Natural killer cell (primary cell): ENCODE results near the gene TACC3. TPM values are rescaled to one million over a fixed set of nuclear protein-coding genes. Genes with fewer than 3 reads are reported as not detected.

Experiments
- ATAC-seq, 3 donors: fragments of 150-1000 bp in 2 of 3; fragments of 200-7000 bp in 1 of 3; cut with Tn5 transposase; 1 replicate in 1 of 3; 2 replicates in 2 of 3; pipeline ENCODE4 v1.10.0; 2021; ENCODE audit warnings: mild to moderate bottlenecking in 2 of 3, moderate library complexity in 2 of 3
- DNase-seq, 2 donors: peaks; one replicate each; pipeline versions ENCODE4 v3.0.0 to v3.0.0-alpha.2; 2013 to 2021; ENCODE audit warnings: mixed read lengths in 1 of 2
- H3K27ac ChIP-seq: one replicate; pipeline ENCODE4 v1.5.1; 2013; ENCODE audit warnings: mild to moderate bottlenecking, low read length
- H3K27me3 ChIP-seq: one replicate; pipeline ENCODE4 v1.6.1; 2013; ENCODE audit warnings: low read length; ENCODE audit not compliant: control insufficient read depth, insufficient read depth
- H3K36me3 ChIP-seq: one replicate; pipeline ENCODE4 v1.6.1; 2013; ENCODE audit warnings: low read length; ENCODE audit not compliant: control insufficient read depth, insufficient read depth
- H3K4me1 ChIP-seq: one replicate; pipeline ENCODE4 v1.6.1; 2013; ENCODE audit warnings: low read length; ENCODE audit not compliant: control insufficient read depth, insufficient read depth
- H3K4me3 ChIP-seq: one replicate; pipeline ENCODE4 v1.5.1; 2013; ENCODE audit warnings: low read length
- H3K9me3 ChIP-seq: one replicate; pipeline ENCODE4 v1.6.1; 2013; ENCODE audit warnings: low read length; ENCODE audit not compliant: control insufficient read depth, insufficient read depth
- H3K27ac Mint-ChIP-seq, 2 donors: one replicate each; pipeline ENCODE4 v1.8.0; 2022; ENCODE audit warnings: mild to moderate bottlenecking in 2 of 2, mixed read lengths in 2 of 2, moderate library complexity in 1 of 2
- H3K27me3 Mint-ChIP-seq, 2 donors: one replicate each; pipeline ENCODE4 v1.8.0; 2022; ENCODE audit warnings: low read depth in 2 of 2, mixed read lengths in 2 of 2
- H3K36me3 Mint-ChIP-seq: one replicate; pipeline ENCODE4 v1.8.0; 2022; ENCODE audit warnings: mixed read lengths
- H3K4me1 Mint-ChIP-seq, 2 donors: one replicate each; pipeline ENCODE4 v1.8.0; 2022; ENCODE audit warnings: mixed read lengths in 2 of 2
- H3K4me3 Mint-ChIP-seq: one replicate; pipeline ENCODE4 v1.8.0; 2022; ENCODE audit warnings: mild to moderate bottlenecking, moderate library complexity, mixed read lengths
- H3K9me3 Mint-ChIP-seq, 2 donors: one replicate each; pipeline ENCODE4 v1.8.0; 2022; ENCODE audit warnings: mixed read lengths in 2 of 2
- WGBS: methylation state at CpG from one replicate; pipeline ENCODE4 v1.1.7; 2013; ENCODE audit warnings: missing lambda C conversion rate; ENCODE audit not compliant: insufficient coverage; 5-methylcytosine and 5-hydroxymethylcytosine counted together
- intact Hi-C: fragments of 100-400 bp; cut with micrococcal nuclease; formaldehyde crosslinking; loops from one replicate; pipeline ENCODE4 v1.14.2; 2022
- total RNA-seq, 4 donors: library from RNA; stranded (reverse); fragments of 120-200 nt in 1 of 4; gene quantifications; one replicate each; pipeline versions ENCODE4 v1.2.3 to v1.2.4, GENCODE V29; 2013 to 2022
- TF ChIP-seq, protein P1 (sequence below): fragments of 200-600 bp; IDR thresholded peaks from one replicate; pipeline ENCODE4 v1.8.0; 2022; ENCODE audit warnings: antibody characterized with exemption

TACC3 gene
- total RNA-seq, 3 donors from 2014 or later (not counting 1 experiment from before 2014, with no cell fraction given) = 23.4 to 43.7 (median 32.5) TPM

DNA sequence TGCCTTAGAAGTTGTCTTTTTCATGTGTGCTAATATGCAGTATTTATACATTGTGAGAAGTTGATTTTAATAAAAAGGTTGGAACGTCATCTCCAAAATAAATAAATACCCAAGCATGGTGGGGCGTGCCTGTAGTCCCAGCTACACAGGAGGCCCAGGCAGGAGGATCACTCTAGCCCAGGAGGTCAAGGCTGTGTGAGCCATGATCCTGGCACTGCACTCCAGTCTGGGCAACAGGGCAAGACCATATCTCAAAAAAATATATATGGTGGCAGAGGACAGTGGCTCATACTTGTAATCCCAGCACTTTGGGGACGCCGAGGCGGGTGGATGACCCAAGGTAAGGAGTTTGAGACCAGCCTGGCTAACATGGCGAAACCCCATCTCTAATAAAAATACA is 15.6 kb upstream of the TACC3 start:
- 100% methylated on average over 6 of the region's 6 CpGs for WGBS
- H3K4me1 ChIP-seq = peaks cover 8% of the 10 kb centered on the region
- Mint-ChIP-seq H3K27ac (no peak overlapping the region), H3K36me3 (no peaks in the 10 kb centered on the region), H3K9me3 (no peaks in the 10 kb centered on the region), H3K4me1 (peaks cover 18 to 38% of the 10 kb centered on the region in 2 donors), H3K27me3 (no peaks in the 10 kb centered on the region), H3K4me3 (no peak overlapping the region)
- H3K27me3 ChIP-seq = no peaks in the 10 kb centered on the region
- TF ChIP-seq, protein P1, sequence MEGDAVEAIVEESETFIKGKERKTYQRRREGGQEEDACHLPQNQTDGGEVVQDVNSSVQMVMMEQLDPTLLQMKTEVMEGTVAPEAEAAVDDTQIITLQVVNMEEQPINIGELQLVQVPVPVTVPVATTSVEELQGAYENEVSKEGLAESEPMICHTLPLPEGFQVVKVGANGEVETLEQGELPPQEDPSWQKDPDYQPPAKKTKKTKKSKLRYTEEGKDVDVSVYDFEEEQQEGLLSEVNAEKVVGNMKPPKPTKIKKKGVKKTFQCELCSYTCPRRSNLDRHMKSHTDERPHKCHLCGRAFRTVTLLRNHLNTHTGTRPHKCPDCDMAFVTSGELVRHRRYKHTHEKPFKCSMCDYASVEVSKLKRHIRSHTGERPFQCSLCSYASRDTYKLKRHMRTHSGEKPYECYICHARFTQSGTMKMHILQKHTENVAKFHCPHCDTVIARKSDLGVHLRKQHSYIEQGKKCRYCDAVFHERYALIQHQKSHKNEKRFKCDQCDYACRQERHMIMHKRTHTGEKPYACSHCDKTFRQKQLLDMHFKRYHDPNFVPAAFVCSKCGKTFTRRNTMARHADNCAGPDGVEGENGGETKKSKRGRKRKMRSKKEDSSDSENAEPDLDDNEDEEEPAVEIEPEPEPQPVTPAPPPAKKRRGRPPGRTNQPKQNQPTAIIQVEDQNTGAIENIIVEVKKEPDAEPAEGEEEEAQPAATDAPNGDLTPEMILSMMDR = no peak
- ATAC-seq (no peak), DNase-seq (no peak)
- no peak overlapping the region for H3K27ac ChIP-seq
- H3K36me3 ChIP-seq = peaks cover 16% of the 10 kb centered on the region
- no peaks in the 10 kb centered on the region for H3K9me3 ChIP-seq
- H3K4me3 ChIP-seq = no peak overlapping the region
- intact Hi-C loops = no loop called here

DNA sequence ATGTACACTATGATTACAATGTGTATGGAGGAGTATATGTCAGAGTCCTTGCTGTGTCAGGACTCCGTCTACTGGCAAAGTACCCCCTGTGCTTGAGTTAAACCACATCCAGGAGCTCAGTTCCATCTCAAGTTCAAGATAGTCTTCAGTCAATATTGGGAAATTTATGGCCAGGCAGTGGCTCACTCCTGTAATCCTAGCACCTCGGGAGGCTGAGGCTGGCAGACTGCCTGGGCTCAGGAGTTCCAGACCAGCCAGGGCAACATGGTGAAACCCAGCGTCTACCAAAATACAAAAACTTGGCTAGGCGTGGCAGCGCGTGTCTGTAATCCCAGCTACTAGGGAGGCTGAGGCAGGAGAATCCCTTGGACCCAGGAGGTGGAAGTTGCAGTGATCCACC is 15.0 kb upstream of the TACC3 start:
- H3K27me3 ChIP-seq = no peaks in the 10 kb centered on the region
- no peak overlapping the region for H3K4me3 ChIP-seq
- Mint-ChIP-seq H3K4me1 (peaks cover 18 to 43% of the 10 kb centered on the region in 2 donors), H3K36me3 (no peaks in the 10 kb centered on the region), H3K27ac (no peak overlapping the region), H3K27me3 (no peaks in the 10 kb centered on the region), H3K9me3 (no peaks in the 10 kb centered on the region), H3K4me3 (no peak overlapping the region)
- no peak overlapping the region for H3K27ac ChIP-seq
- DNase-seq (no peak), ATAC-seq (no peak)
- H3K9me3 ChIP-seq = no peaks in the 10 kb centered on the region
- H3K4me1 ChIP-seq = peaks cover 14% of the 10 kb centered on the region
- 96% methylated on average over 6 of the region's 6 CpGs for WGBS
- TF ChIP-seq, protein P1 = no peak
- H3K36me3 ChIP-seq = peaks cover 13% of the 10 kb centered on the region
- intact Hi-C loops = no loop called here

DNA sequence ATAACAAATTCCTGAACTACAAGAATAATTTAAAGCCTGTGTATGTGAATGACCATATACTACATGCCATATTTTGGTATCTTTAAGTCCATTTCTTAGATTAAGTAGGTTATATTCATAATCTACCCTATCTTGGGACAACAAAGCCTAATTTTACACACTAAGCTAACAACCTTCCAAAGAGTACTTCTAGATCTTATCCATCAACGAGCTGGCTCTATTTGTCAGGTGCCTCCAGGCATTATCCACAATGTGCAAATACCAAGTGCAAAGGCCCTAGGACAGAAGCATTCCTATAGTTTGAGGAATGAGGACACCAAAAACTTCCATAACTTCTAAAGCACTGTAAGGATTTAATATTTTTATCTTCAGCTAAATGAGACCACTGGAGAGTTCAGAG is 12.7 kb upstream of the TACC3 start:
- no peaks in the 10 kb centered on the region for H3K9me3 Mint-ChIP-seq
- peaks cover 6% of the 10 kb centered on the region for H3K36me3 ChIP-seq
- H3K4me3 Mint-ChIP-seq = no peak overlapping the region
- DNase-seq (no peak), ATAC-seq (no peak)
- H3K27me3 Mint-ChIP-seq = no peaks in the 10 kb centered on the region
- WGBS = 60% methylated on average over 1 of the region's 1 CpG
- intact Hi-C loops = no loop called here
- H3K4me1 ChIP-seq = peaks cover 23% of the 10 kb centered on the region
- H3K27me3 ChIP-seq = no peaks in the 10 kb centered on the region
- H3K4me1 Mint-ChIP-seq = peaks cover 18 to 47% of the 10 kb centered on the region in 2 donors
- H3K27ac Mint-ChIP-seq = peak overlapping the region; percentile 9 to 48
- no peak overlapping the region for H3K4me3 ChIP-seq
- TF ChIP-seq, protein P1 = no peak
- H3K36me3 Mint-ChIP-seq = no peaks in the 10 kb centered on the region
- H3K27ac ChIP-seq = no peak overlapping the region
- H3K9me3 ChIP-seq = no peaks in the 10 kb centered on the region

DNA sequence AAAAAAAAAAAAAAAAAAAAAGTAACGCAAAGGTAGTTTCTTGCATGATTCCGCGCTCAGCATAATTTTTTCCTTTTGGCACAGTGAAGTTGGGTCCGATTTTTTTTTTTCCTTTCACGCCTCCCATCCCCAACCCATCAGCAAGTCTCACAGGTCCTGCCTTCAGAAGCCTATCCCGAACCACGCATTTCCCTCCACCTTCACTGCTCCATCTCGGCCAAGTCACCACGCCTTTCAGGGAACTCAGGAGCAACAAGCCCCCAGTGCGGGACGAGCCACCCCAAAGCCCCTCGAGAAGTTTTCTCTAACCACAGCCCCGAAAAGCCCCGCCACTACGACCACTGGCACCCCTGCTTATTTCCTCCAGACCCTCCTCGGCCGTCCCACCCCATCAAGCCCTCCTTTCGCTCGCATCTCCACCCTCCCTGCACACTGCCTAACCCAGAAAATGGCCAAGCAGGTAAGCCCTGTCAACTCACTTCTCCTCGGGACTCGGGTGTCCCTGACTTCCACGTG is 10.2 kb upstream of the TACC3 start:
- H3K9me3 Mint-ChIP-seq = no peaks in the 10 kb centered on the region
- H3K4me3 Mint-ChIP-seq = peak overlapping the region; percentile 95
- H3K4me1 Mint-ChIP-seq = peaks cover 10 to 60% of the 10 kb centered on the region in 2 donors
- H3K27ac Mint-ChIP-seq = peak overlapping the region; percentile 90 to 95
- Histone ChIP-seq H3K9me3 (no peaks in the 10 kb centered on the region), H3K27ac (peak overlapping the region; percentile 73), H3K4me3 (peak overlapping the region; percentile 65), H3K4me1 (peaks cover 43% of the 10 kb centered on the region), H3K36me3 (no peaks in the 10 kb centered on the region), H3K27me3 (no peaks in the 10 kb centered on the region)
- no peaks in the 10 kb centered on the region for H3K27me3 Mint-ChIP-seq
- intact Hi-C loops = loop anchor here (5.0 kb wide), 1 partner anchor 129 kb away; no protein-coding TSS in a partner anchor
- ATAC-seq = no peak
- TF ChIP-seq, protein P1 = no peak
- peak in 1 of 2 donors; percentile 34 for DNase-seq
- 11% methylated on average over 21 of the region's 22 CpGs for WGBS
- H3K36me3 Mint-ChIP-seq = no peaks in the 10 kb centered on the region
